ENCODE measurements around the gene COL4A4.
A peak's percentile ranks its signal among the peaks of the same experiment; 100 is the strongest.
"Not testable (repeated sequence)": the region's sequence is repeated elsewhere in the genome, so short reads cannot be mapped to it uniquely, and the experiment has no call there.

Gene COL4A4

DNA sequence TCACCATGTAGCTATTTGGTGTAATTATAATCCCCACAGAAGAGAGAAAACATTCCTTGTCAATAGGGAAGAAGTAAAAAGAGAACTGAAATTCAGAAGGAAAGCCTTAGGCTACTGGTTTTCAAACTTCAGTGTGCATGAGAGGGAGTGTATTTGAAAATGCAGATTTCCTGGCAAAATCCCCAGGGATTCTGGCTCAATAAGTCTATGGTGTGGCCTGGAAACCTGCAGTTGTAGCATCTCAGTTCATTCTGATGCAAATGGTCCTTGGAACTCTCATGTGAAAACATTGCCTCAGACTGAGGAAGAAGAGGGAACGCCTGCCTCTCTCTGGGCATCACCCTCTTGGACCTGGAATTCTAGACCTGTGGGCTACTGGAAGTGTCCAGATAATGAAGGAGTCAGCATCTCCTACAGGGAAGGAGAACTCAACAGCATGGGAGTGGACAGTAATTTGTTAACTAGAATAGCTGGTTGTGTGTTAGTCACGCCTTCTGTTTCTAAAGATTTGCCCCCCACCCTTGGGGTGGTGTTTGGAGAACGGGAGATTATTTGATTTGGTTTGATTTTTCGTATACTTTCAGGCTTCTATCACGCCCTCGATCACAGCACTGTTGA is 21.7 kb upstream of the COL4A4 start:
- Histone ChIP-seq H3K4me2 (ENCODE audit: low read length) (no peak overlapping the region), H3K36me3 (ENCODE audit: insufficient read depth, low read length) (no peaks in the 10 kb centered on the region), H3K9me3 (replicated peaks; ENCODE audit: low read length) (no peaks in the 10 kb centered on the region), H3K4me1 (ENCODE audit: control insufficient read depth, insufficient read depth, low read length) (peaks cover 27% of the 10 kb centered on the region), H3K27me3 (ENCODE audit: control insufficient read depth, insufficient read depth, low read length) (no peaks in the 10 kb centered on the region), H3K9ac (ENCODE audit: low read depth, low read length) (no peak overlapping the region), H3K4me3 (ENCODE audit: low read length) (no peak overlapping the region)

GRCh38 chr2:227183657-227184367 is 19.8 kb upstream of the COL4A4 start:
- Histone ChIP-seq H3K9me3 (replicated peaks; ENCODE audit: low read length) (no peaks in the 10 kb centered on the region), H3K9ac (ENCODE audit: low read depth, low read length) (no peak overlapping the region), H3K27me3 (ENCODE audit: control insufficient read depth, insufficient read depth, low read length) (no peaks in the 10 kb centered on the region), H3K4me2 (ENCODE audit: low read length) (no peak overlapping the region), H3K4me1 (ENCODE audit: control insufficient read depth, insufficient read depth, low read length) (peaks cover 30% of the 10 kb centered on the region), H3K4me3 (ENCODE audit: low read length) (no peak overlapping the region), H3K36me3 (ENCODE audit: insufficient read depth, low read length) (no peaks in the 10 kb centered on the region)

- peaks cover 19% of the 10 kb centered on the region for H3K4me1 ChIP-seq (ENCODE audit: control insufficient read depth, insufficient read depth, low read length)
Observed at GRCh38 chr2:227182765-227183164, 18.8 kb upstream of the COL4A4 start.

GRCh38 chr2:227180770-227181169 is 16.8 kb upstream of the COL4A4 start:
- H3K9me3 ChIP-seq (replicated peaks; ENCODE audit: low read length), result no peaks in the 10 kb centered on the region
- H3K4me3 ChIP-seq (ENCODE audit: low read length), result peak overlapping the region; percentile 21
- no peaks in the 10 kb centered on the region for H3K36me3 ChIP-seq (ENCODE audit: insufficient read depth, low read length)
- no peaks in the 10 kb centered on the region for H3K27me3 ChIP-seq (ENCODE audit: control insufficient read depth, insufficient read depth, low read length)
- peaks cover 9% of the 10 kb centered on the region for H3K4me1 ChIP-seq (ENCODE audit: control insufficient read depth, insufficient read depth, low read length)
- peak overlapping the region; percentile 6 for H3K9ac ChIP-seq (ENCODE audit: low read depth, low read length)
- H3K4me2 ChIP-seq (ENCODE audit: low read length), result peak overlapping the region; percentile 67

More at GRCh38 chr2:227182765-227183164, 18.8 kb upstream of the COL4A4 start:
- H3K4me2 ChIP-seq (ENCODE audit: low read length), result no peak overlapping the region
- H3K4me3 ChIP-seq (ENCODE audit: low read length), result no peak overlapping the region
- no peak overlapping the region for H3K9ac ChIP-seq (ENCODE audit: low read depth, low read length)
- no peaks in the 10 kb centered on the region for H3K27me3 ChIP-seq (ENCODE audit: control insufficient read depth, insufficient read depth, low read length)
- no peaks in the 10 kb centered on the region for H3K9me3 ChIP-seq (replicated peaks; ENCODE audit: low read length)
- no peaks in the 10 kb centered on the region for H3K36me3 ChIP-seq (ENCODE audit: insufficient read depth, low read length)

- H3K4me2 ChIP-seq (ENCODE audit: low read length), result peak overlapping the region; percentile 67
- H3K36me3 ChIP-seq (ENCODE audit: insufficient read depth, low read length), result no peaks in the 10 kb centered on the region
- H3K9me3 ChIP-seq (replicated peaks; ENCODE audit: low read length), result no peaks in the 10 kb centered on the region
- H3K4me1 ChIP-seq (ENCODE audit: control insufficient read depth, insufficient read depth, low read length), result peaks cover 9% of the 10 kb centered on the region
- peak overlapping the region; percentile 21 for H3K4me3 ChIP-seq (ENCODE audit: low read length)
- H3K27me3 ChIP-seq (ENCODE audit: control insufficient read depth, insufficient read depth, low read length), result no peaks in the 10 kb centered on the region
- H3K9ac ChIP-seq (ENCODE audit: low read depth, low read length), result peak overlapping the region; percentile 6
Observed at GRCh38 chr2:227179988-227180685, 16.1 kb upstream of the COL4A4 start.

DNA sequence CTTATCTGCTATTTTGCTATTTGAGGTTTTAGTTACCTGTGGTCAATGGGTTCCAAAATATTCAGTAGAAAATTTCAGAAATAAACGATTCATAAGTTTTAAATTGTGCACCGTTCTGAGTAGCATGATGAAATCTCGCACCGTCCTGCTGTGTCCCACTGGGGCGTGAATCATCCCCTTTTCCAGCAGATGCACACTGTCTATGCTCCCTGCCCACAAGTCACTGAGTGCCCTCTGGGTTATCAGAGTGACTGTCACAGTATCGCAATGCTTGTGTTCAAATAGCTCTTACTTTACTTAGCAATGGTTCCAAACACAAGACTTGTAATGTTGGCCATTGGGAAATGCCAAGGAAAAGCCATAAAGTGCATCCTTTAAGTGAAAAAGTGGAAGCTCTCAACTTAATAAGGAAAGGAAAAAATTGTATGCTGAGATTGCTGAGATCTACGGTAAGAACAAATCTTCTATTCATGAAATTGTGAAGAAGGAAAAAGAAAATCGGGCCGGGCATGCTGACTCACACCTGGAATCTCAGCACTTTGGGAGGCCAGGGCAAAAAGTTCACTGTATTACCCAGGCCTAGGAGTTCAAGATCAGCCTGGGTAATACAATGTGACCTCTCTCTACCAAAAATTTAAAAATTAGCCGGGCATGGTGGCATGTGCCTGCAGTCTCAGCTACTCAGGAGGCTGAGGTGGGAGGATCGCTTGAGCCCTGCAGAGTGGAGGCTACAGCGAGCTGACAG is 13.8 kb upstream of the COL4A4 start:
- Histone ChIP-seq H3K36me3 (ENCODE audit: insufficient read depth, low read length) (no peaks in the 10 kb centered on the region), H3K27me3 (ENCODE audit: control insufficient read depth, insufficient read depth, low read length) (no peaks in the 10 kb centered on the region), H3K4me1 (ENCODE audit: control insufficient read depth, insufficient read depth, low read length) (peaks cover 9% of the 10 kb centered on the region), H3K4me2 (ENCODE audit: low read length) (no peak overlapping the region), H3K9ac (ENCODE audit: low read depth, low read length) (no peak overlapping the region), H3K9me3 (replicated peaks; ENCODE audit: low read length) (no peaks in the 10 kb centered on the region), H3K4me3 (ENCODE audit: low read length) (no peak overlapping the region)

GRCh38 chr2:227171779-227172178 is 7.8 kb upstream of the COL4A4 start:
- H3K9me3 ChIP-seq (replicated peaks; ENCODE audit: low read length); H3K4me1 ChIP-seq (ENCODE audit: control insufficient read depth, insufficient read depth, low read length); H3K9ac ChIP-seq (ENCODE audit: low read depth, low read length); H3K36me3 ChIP-seq (ENCODE audit: insufficient read depth, low read length); H3K4me3 ChIP-seq (ENCODE audit: low read length); H3K27me3 ChIP-seq (ENCODE audit: control insufficient read depth, insufficient read depth, low read length); H3K4me2 ChIP-seq (ENCODE audit: low read length): not testable (repeated sequence)

DNA sequence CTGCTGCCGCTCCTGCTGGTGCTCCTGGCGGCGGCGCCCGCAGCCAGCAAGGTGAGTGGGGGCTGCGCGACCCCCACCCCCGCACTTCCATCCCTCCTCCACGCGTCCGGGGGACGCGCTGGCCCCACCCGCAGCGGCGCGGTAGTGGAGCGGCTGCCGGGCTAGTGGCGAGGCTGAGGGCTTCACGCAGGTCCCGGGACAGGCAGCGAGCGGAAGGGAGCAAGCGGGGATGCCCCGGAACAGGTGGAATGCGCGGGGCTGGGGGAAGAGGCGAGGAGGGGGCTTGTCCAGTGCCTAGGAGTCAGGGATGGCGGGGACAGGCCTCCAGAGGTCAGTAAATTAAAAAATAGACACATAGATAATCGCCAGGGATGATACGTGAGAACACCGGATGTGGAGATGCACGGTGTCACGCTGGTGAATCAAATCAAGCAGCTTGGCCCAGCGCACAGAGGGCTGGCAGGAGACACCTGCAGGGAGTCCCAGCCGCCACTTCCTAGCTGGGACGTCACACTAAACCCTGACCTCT is 822 bp upstream of the COL4A4 start:
- H3K4me3 ChIP-seq (ENCODE audit: low read length), result peak overlapping the region; percentile 79

GRCh38 chr2:227163485-227163997 is 464 bp downstream of the COL4A4 start:
- H3K9ac ChIP-seq (ENCODE audit: low read depth, low read length), result peak overlapping the region; percentile 63
- peak overlapping the region; percentile 79 for H3K4me3 ChIP-seq (ENCODE audit: low read length)
- H3K36me3 ChIP-seq (ENCODE audit: insufficient read depth, low read length), result no peaks in the 10 kb centered on the region
- peaks cover 14% of the 10 kb centered on the region for H3K4me1 ChIP-seq (ENCODE audit: control insufficient read depth, insufficient read depth, low read length)
- H3K27me3 ChIP-seq (ENCODE audit: control insufficient read depth, insufficient read depth, low read length), result peaks cover 10% of the 10 kb centered on the region
- H3K4me2 ChIP-seq (ENCODE audit: low read length), result peak overlapping the region; percentile 90
- no peaks in the 10 kb centered on the region for H3K9me3 ChIP-seq (replicated peaks; ENCODE audit: low read length)

More for the DNA sequence above, 822 bp upstream of the COL4A4 start:
- no peaks in the 10 kb centered on the region for H3K36me3 ChIP-seq (ENCODE audit: insufficient read depth, low read length)
- H3K9me3 ChIP-seq (replicated peaks; ENCODE audit: low read length), result no peaks in the 10 kb centered on the region
- H3K4me1 ChIP-seq (ENCODE audit: control insufficient read depth, insufficient read depth, low read length), result peaks cover 14% of the 10 kb centered on the region
- H3K27me3 ChIP-seq (ENCODE audit: control insufficient read depth, insufficient read depth, low read length), result peaks cover 10% of the 10 kb centered on the region
- peak overlapping the region; percentile 90 for H3K4me2 ChIP-seq (ENCODE audit: low read length)
- no peak overlapping the region for H3K9ac ChIP-seq (ENCODE audit: low read depth, low read length)

- Histone ChIP-seq H3K9me3 (replicated peaks; ENCODE audit: low read length) (no peaks in the 10 kb centered on the region), H3K4me1 (ENCODE audit: control insufficient read depth, insufficient read depth, low read length) (peaks cover 14% of the 10 kb centered on the region), H3K27me3 (ENCODE audit: control insufficient read depth, insufficient read depth, low read length) (peaks cover 8% of the 10 kb centered on the region), H3K36me3 (ENCODE audit: insufficient read depth, low read length) (no peaks in the 10 kb centered on the region), H3K4me3 (ENCODE audit: low read length) (no peak overlapping the region), H3K9ac (ENCODE audit: low read depth, low read length) (no peak overlapping the region), H3K4me2 (ENCODE audit: low read length) (no peak overlapping the region)
Observed at GRCh38 chr2:227161947-227162346, 2.1 kb downstream of the COL4A4 start.

DNA sequence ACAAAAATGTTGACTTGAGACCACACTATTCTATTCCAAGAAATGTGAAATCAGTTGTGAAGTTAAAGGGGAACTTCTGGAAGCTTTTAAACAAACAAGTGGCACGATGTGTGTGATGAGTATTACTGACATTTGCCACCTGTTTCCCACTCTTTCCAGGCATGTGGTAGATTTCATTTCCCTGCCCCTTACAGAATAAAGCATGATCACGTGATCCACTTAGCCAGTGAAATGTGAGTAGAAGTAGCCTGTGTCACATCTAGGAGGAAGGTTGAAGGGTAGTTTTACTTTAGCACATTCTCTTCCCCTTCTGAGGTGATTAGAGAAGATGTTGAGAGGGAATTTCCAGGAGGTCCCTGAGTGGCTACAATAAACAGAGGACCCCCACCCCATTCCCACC is 3.8 kb downstream of the COL4A4 start:
- H3K4me2 ChIP-seq (ENCODE audit: low read length), result no peak overlapping the region
- H3K27me3 ChIP-seq (ENCODE audit: control insufficient read depth, insufficient read depth, low read length), result peaks cover 4% of the 10 kb centered on the region
- H3K4me1 ChIP-seq (ENCODE audit: control insufficient read depth, insufficient read depth, low read length), result peaks cover 21% of the 10 kb centered on the region
- no peak overlapping the region for H3K4me3 ChIP-seq (ENCODE audit: low read length)
- H3K36me3 ChIP-seq (ENCODE audit: insufficient read depth, low read length), result no peaks in the 10 kb centered on the region
- H3K9me3 ChIP-seq (replicated peaks; ENCODE audit: low read length), result no peaks in the 10 kb centered on the region
- H3K9ac ChIP-seq (ENCODE audit: low read depth, low read length), result no peak overlapping the region
